HEK293 (cell line): Measurements from ENCODE around the gene CDC25A.

Experiments used
- CTCF ChIA-PET: fragments of 350-600 bp; formaldehyde crosslinking; extraction: SDS; loops from one replicate; lab custom pipeline; 2021; ENCODE audit warnings: antibody characterized with exemption; lab: Yijun Ruan, JAX
- POLR2A ChIA-PET: fragments of 300-600 bp; formaldehyde crosslinking; extraction: SDS; loops from one replicate; lab custom pipeline; 2020; ENCODE audit warnings: antibody characterized with exemption, inconsistent platforms; lab: Yijun Ruan, JAX
- H3K27ac ChIP-seq: fragments of 200-500 bp; sonication (Bioruptor generic); 2 replicates; pipeline ENCODE4 v1.5.1; 2014; ENCODE audit warnings: low read depth, low read length, control low read depth, inconsistent platforms; ENCODE audit errors: extremely low read depth
- H3K36me3 ChIP-seq, 2 experiments: fragments of 200-500 bp in 1 of 2; sonication (Bioruptor generic) in 1 of 2; 1 replicate in 1 of 2; 2 replicates in 1 of 2; pipeline ENCODE4 v1.5.1; 2014 to 2017; ENCODE audit warnings: inconsistent platforms in 2 of 2, low read length in 2 of 2; ENCODE audit not compliant: control insufficient read depth in 2 of 2, insufficient read depth in 1 of 2
- H3K4me1 ChIP-seq: fragments of 200-500 bp; sonication (Bioruptor generic); 2 replicates; pipeline ENCODE4 v1.5.1; 2014; ENCODE audit warnings: mild to moderate bottlenecking, low read length, inconsistent platforms; ENCODE audit not compliant: control insufficient read depth, insufficient read depth
- H3K4me3 ChIP-seq: 2 replicates; pipeline ENCODE4 v1.5.1; 2011; ENCODE audit warnings: low read depth, mild to moderate bottlenecking, control low read depth, low read length, moderate library complexity
- H3K9me3 ChIP-seq: fragments of 200-500 bp; sonication (Bioruptor generic); 2 replicates; pipeline ENCODE4 v1.5.1; 2014; ENCODE audit warnings: low read depth, low read length, inconsistent platforms; ENCODE audit not compliant: control insufficient read depth, insufficient read depth
- ELK4 ChIP-seq: IDR thresholded peaks from 2 replicates; pipeline ENCODE4 v1.6.1; 2011; ENCODE audit warnings: mild to moderate bottlenecking, low read depth, low read length, borderline replicate concordance
- GLI4 ChIP-seq: fragments of 450-650 bp; formaldehyde crosslinking; IDR thresholded peaks from 2 replicates; pipeline ENCODE4 v1.5.1; 2016; ENCODE audit warnings: missing biosample characterization, missing genetic modification characterization
- REPIN1 ChIP-seq: fragments of 450-650 bp; formaldehyde crosslinking; IDR thresholded peaks from 2 replicates; pipeline ENCODE4 v1.5.1; 2017; ENCODE audit warnings: missing biosample characterization, missing genetic modification characterization, low read depth
- SCRT2 ChIP-seq: fragments of 450-650 bp; formaldehyde crosslinking; IDR thresholded peaks from 2 replicates; pipeline ENCODE4 v1.5.1; 2016; ENCODE audit warnings: missing biosample characterization, missing genetic modification characterization
- ZIC2 ChIP-seq: fragments of 450-650 bp; formaldehyde crosslinking; IDR thresholded peaks from 2 replicates; pipeline ENCODE4 v1.5.1; 2016; ENCODE audit warnings: missing biosample characterization, missing genetic modification characterization
- ZNF112 ChIP-seq: fragments of 450-650 bp; formaldehyde crosslinking; IDR thresholded peaks from 2 replicates; pipeline ENCODE4 v1.5.0; 2017; ENCODE audit warnings: missing biosample characterization, missing genetic modification characterization
- ZNF114 ChIP-seq: fragments of 450-650 bp; formaldehyde crosslinking; IDR thresholded peaks from 2 replicates; pipeline ENCODE4 v1.5.0; 2017; ENCODE audit warnings: missing biosample characterization, missing genetic modification characterization
- ZNF133 ChIP-seq: fragments of 450-650 bp; formaldehyde crosslinking; IDR thresholded peaks from 2 replicates; pipeline ENCODE4 v1.5.1; 2016; ENCODE audit warnings: missing biosample characterization, missing genetic modification characterization
- ZNF184 ChIP-seq: fragments of 450-650 bp; IDR thresholded peaks from 2 replicates; pipeline ENCODE4 v1.5.1; 2018; ENCODE audit warnings: missing biosample characterization, mild to moderate bottlenecking, missing genetic modification characterization
- ZNF202 ChIP-seq: fragments of 450-650 bp; formaldehyde crosslinking; IDR thresholded peaks from 2 replicates; pipeline ENCODE4 v1.5.1; 2016; ENCODE audit warnings: missing biosample characterization, missing genetic modification characterization, borderline replicate concordance
- ZNF23 ChIP-seq: fragments of 450-650 bp; formaldehyde crosslinking; IDR thresholded peaks from 2 replicates; pipeline ENCODE4 v1.5.1; 2016; ENCODE audit warnings: missing biosample characterization, missing genetic modification characterization, borderline replicate concordance
- ZNF274 ChIP-seq, 2 experiments: fragments of 200-500 bp in 1 of 2; fragments of 450-650 bp in 1 of 2; sonication (Bioruptor generic) in 1 of 2; formaldehyde crosslinking in 1 of 2; IDR thresholded peaks; 2 replicates each; pipeline versions ENCODE4 v1.5.1 to v1.6.1; 2014 to 2016; ENCODE audit warnings: borderline replicate concordance in 1 of 2, inconsistent platforms in 1 of 2, low read length in 1 of 2, missing biosample characterization in 1 of 2, missing genetic modification characterization in 1 of 2
- ZNF311 ChIP-seq: fragments of 450-650 bp; formaldehyde crosslinking; IDR thresholded peaks from 2 replicates; pipeline ENCODE4 v1.5.1; 2017; ENCODE audit warnings: missing biosample characterization, missing genetic modification characterization, borderline replicate concordance
- ZNF335 ChIP-seq: fragments of 450-650 bp; formaldehyde crosslinking; conservative IDR thresholded peaks from 2 replicates; pipeline ENCODE4 v1.5.1; 2016; ENCODE audit warnings: missing biosample characterization, missing genetic modification characterization
- ZNF366 ChIP-seq: fragments of 450-650 bp; formaldehyde crosslinking; conservative IDR thresholded peaks from 2 replicates; pipeline ENCODE4 v1.5.1; 2016; ENCODE audit warnings: missing biosample characterization, missing genetic modification characterization
- ZNF394 ChIP-seq: fragments of 450-650 bp; formaldehyde crosslinking; IDR thresholded peaks from 2 replicates; pipeline ENCODE4 v1.5.1; 2016; ENCODE audit warnings: missing biosample characterization, missing genetic modification characterization, mild to moderate bottlenecking, moderate library complexity, borderline replicate concordance
- ZNF398 ChIP-seq: fragments of 450-650 bp; formaldehyde crosslinking; IDR thresholded peaks from 2 replicates; pipeline ENCODE4 v1.5.1; 2017; ENCODE audit warnings: missing biosample characterization, missing genetic modification characterization
- ZNF416 ChIP-seq: fragments of 450-650 bp; formaldehyde crosslinking; IDR thresholded peaks from 2 replicates; pipeline ENCODE4 v1.5.1; 2016; ENCODE audit warnings: missing biosample characterization, missing genetic modification characterization
- ZNF529 ChIP-seq: fragments of 450-650 bp; formaldehyde crosslinking; IDR thresholded peaks from 2 replicates; pipeline ENCODE4 v1.5.1; 2017; ENCODE audit warnings: missing genetic modification characterization, missing biosample characterization; ENCODE audit not compliant: insufficient replicate concordance
- ZNF571 ChIP-seq: fragments of 450-650 bp; formaldehyde crosslinking; IDR thresholded peaks from 2 replicates; pipeline ENCODE4 v1.5.0; 2017; ENCODE audit warnings: missing biosample characterization, missing genetic modification characterization
- ZNF596 ChIP-seq: fragments of 450-650 bp; IDR thresholded peaks from 2 replicates; pipeline ENCODE4 v1.5.0; 2018; ENCODE audit warnings: missing biosample characterization, mild to moderate bottlenecking, missing genetic modification characterization, moderate library complexity
- ZNF629 ChIP-seq: fragments of 450-650 bp; formaldehyde crosslinking; IDR thresholded peaks from 2 replicates; pipeline ENCODE4 v1.5.1; 2017; ENCODE audit warnings: missing biosample characterization, missing genetic modification characterization
- ZNF677 ChIP-seq: fragments of 450-650 bp; IDR thresholded peaks from 2 replicates; pipeline ENCODE4 v1.5.0; 2018; ENCODE audit warnings: missing biosample characterization, mild to moderate bottlenecking, missing genetic modification characterization, moderate library complexity
- ZNF747 ChIP-seq: fragments of 450-650 bp; formaldehyde crosslinking; IDR thresholded peaks from 2 replicates; pipeline ENCODE4 v1.5.1; 2016; ENCODE audit warnings: missing biosample characterization, missing genetic modification characterization
- ZSCAN23 ChIP-seq: fragments of 450-650 bp; formaldehyde crosslinking; IDR thresholded peaks from 2 replicates; pipeline ENCODE4 v1.5.1; 2016; ENCODE audit warnings: missing biosample characterization, missing genetic modification characterization
- ZSCAN30 ChIP-seq: fragments of 450-650 bp; IDR thresholded peaks from 2 replicates; pipeline ENCODE4 v1.5.1; 2018; ENCODE audit warnings: missing biosample characterization, mild to moderate bottlenecking, missing genetic modification characterization, moderate library complexity
- TF ChIP-seq, protein P1 (sequence below): fragments of 450-650 bp; formaldehyde crosslinking; IDR thresholded peaks from 2 replicates; pipeline ENCODE4 v1.5.1; 2017; ENCODE audit warnings: missing biosample characterization, missing genetic modification characterization

CDC25A gene

GRCh38 chr3:48120223-48120622 is 68.0 kb downstream of the CDC25A start:
- POLR2A ChIA-PET = no interaction called here
- Histone ChIP-seq H3K4me1 (no peaks in the 10 kb centered on the region), H3K27ac (no peak overlapping the region), H3K4me3 (no peak overlapping the region), H3K36me3 (no peaks in the 10 kb centered on the region), H3K9me3 (no peaks in the 10 kb centered on the region)
- CTCF ChIA-PET = interaction anchor here (0.7 kb wide), 1 partner anchor 8 kb away, joined by 3 read pairs; no protein-coding TSS in a partner anchor
- TF ChIP-seq ZIC2 (tag by site-specific recombination) (peak; percentile 49), ZNF571 (tag by site-specific recombination) (no peak)

GRCh38 chr3:48119505-48120193 is 68.6 kb downstream of the CDC25A start:
- H3K4me1 ChIP-seq = no peaks in the 10 kb centered on the region
- H3K36me3 ChIP-seq = no peaks in the 10 kb centered on the region
- H3K27ac ChIP-seq = no peak overlapping the region
- CTCF ChIA-PET = no interaction called here
- TF ChIP-seq GLI4 (tag by site-specific recombination) (no peak), ZNF184 (no peak), ZNF335 (tag by site-specific recombination) (no peak), ZNF394 (tag by site-specific recombination) (no peak), ZSCAN30 (no peak), REPIN1 (tag by site-specific recombination) (no peak), ZNF629 (no peak), ZSCAN23 (tag by site-specific recombination) (no peak), ZNF133 (tag by site-specific recombination) (no peak), ZNF596 (tag by site-specific recombination) (no peak), ZNF677 (tag by site-specific recombination) (no peak), ELK4 (no peak), ZNF366 (tag by site-specific recombination) (no peak), ZNF202 (tag by site-specific recombination) (no peak), ZNF114 (no peak)
- TF ChIP-seq, protein P1, sequence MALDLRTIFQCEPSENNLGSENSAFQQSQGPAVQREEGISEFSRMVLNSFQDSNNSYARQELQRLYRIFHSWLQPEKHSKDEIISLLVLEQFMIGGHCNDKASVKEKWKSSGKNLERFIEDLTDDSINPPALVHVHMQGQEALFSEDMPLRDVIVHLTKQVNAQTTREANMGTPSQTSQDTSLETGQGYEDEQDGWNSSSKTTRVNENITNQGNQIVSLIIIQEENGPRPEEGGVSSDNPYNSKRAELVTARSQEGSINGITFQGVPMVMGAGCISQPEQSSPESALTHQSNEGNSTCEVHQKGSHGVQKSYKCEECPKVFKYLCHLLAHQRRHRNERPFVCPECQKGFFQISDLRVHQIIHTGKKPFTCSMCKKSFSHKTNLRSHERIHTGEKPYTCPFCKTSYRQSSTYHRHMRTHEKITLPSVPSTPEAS (tag by site-specific recombination) = no peak
- no peaks in the 10 kb centered on the region for H3K9me3 ChIP-seq
- H3K4me3 ChIP-seq = no peak overlapping the region
- POLR2A ChIA-PET = no interaction called here

- POLR2A ChIA-PET = interaction anchor here (0.7 kb wide), 1 partner anchor 256 kb away, joined by 3 read pairs; no protein-coding TSS in a partner anchor
- no peak for TF ChIP-seq SCRT2 (tag by site-specific recombination)
- TF ChIP-seq ZNF274 (IDR thresholded peaks at IDR 0.05; ENCODE audit: low read length) = no peak
- TF ChIP-seq ZNF274 (tag by site-specific recombination; IDR thresholded peaks at IDR 0.05; ENCODE audit: borderline replicate concordance) = no peak
- no peak for TF ChIP-seq ZNF23 (tag by site-specific recombination)
- no peak for TF ChIP-seq ZNF112 (tag by site-specific recombination)
- no peak for TF ChIP-seq ZNF311 (tag by site-specific recombination)
- no peak for TF ChIP-seq ZNF398 (tag by site-specific recombination)
- TF ChIP-seq ZNF747 (tag by site-specific recombination) = no peak
- TF ChIP-seq ZNF529 = no peak
- no peak for TF ChIP-seq ZNF416 (tag by site-specific recombination)
These were observed 69.3 kb downstream of the CDC25A start for GRCh38 chr3:48118928-48119327.

More at GRCh38 chr3:48118928-48119327, 69.3 kb downstream of the CDC25A start:
- Histone ChIP-seq H3K36me3 (no peaks in the 10 kb centered on the region), H3K4me3 (no peak overlapping the region), H3K9me3 (no peaks in the 10 kb centered on the region), H3K4me1 (no peaks in the 10 kb centered on the region), H3K27ac (no peak overlapping the region)
- CTCF ChIA-PET = no interaction called here
